Gastrocnemius medialis (tissue), 4 donors: ENCODE results near the gene POLN. TPM values are rescaled to one million over a fixed set of nuclear protein-coding genes. Genes with fewer than 3 reads are reported as not detected.
A peak's percentile ranks its signal among the peaks of the same experiment; 100 is the strongest.

Source experiments
- ATAC-seq, 2 donors: fragments of 150-250 bp; one replicate each; pipeline ENCODE4 v1.9.1; 2016
- DNase-seq, 2 donors: peaks; one replicate each; pipeline ENCODE4 v3.0.0-alpha.2; 2019
- H3K27ac ChIP-seq, 4 donors: fragments of 200-600 bp; sonication (generic); 1 replicate in 1 of 4; 2 replicates in 3 of 4; pipeline ENCODE4 v1.5.1; 2016 to 2018; ENCODE audit warnings: mild to moderate bottlenecking in 2 of 4, moderate library complexity in 1 of 4
- H3K27me3 ChIP-seq, 3 donors: fragments of 200-600 bp; sonication (generic) in 2 of 3; 1 replicate in 1 of 3; 2 replicates in 2 of 3; pipeline versions ENCODE4 v1.5.1 to v1.6.0; 2016 to 2019; ENCODE audit warnings: mild to moderate bottlenecking in 1 of 3, moderate library complexity in 1 of 3
- H3K36me3 ChIP-seq, 2 donors: fragments of 200-600 bp; sonication (generic) in 1 of 2; one replicate each; pipeline ENCODE4 v1.5.1; 2017 to 2018
- H3K4me1 ChIP-seq, 2 donors: fragments of 200-600 bp; sonication (generic) in 1 of 2; one replicate each; pipeline ENCODE4 v1.5.1; 2016 to 2017; ENCODE audit warnings: mild to moderate bottlenecking in 2 of 2
- H3K4me3 ChIP-seq, 4 donors: fragments of 200-600 bp; sonication (generic) in 3 of 4; 1 replicate in 1 of 4; 2 replicates in 3 of 4; pipeline ENCODE4 v1.5.1; 2016 to 2019; ENCODE audit warnings: mild to moderate bottlenecking in 2 of 4
- H3K9me3 ChIP-seq, 3 donors: fragments of 200-600 bp; sonication (generic) in 2 of 3; 1 replicate in 1 of 3; 2 replicates in 2 of 3; pipeline ENCODE4 v1.5.1; 2016 to 2019
- CTCF ChIP-seq, 5 experiments: fragments of 450-650 bp in 3 of 5; fragments of 200-600 bp in 2 of 5; sonication (generic) in 2 of 5; IDR thresholded peaks in 4 of 5; conservative IDR thresholded peaks in 1 of 5; 1 replicate in 4 of 5; 2 replicates in 1 of 5; pipeline ENCODE4 v1.5.1; 2016 to 2019; ENCODE audit warnings: antibody characterized with exemption in 5 of 5, mild to moderate bottlenecking in 3 of 5, moderate library complexity in 3 of 5
- POLR2A ChIP-seq, 2 donors: fragments of 450-650 bp; IDR thresholded peaks; one replicate each; pipeline ENCODE4 v1.6.1; 2017; ENCODE audit warnings: antibody characterized with exemption in 2 of 2, mild to moderate bottlenecking in 2 of 2, moderate library complexity in 2 of 2
- in situ Hi-C, 4 donors: fragments of 200-750 bp; cut with MboI; loops; one replicate each; pipeline versions ENCODE4 v1.15.0 to v1.8.0; 2017; ENCODE audit warnings: low sequenced_read_pairs in 4 of 4
- intact Hi-C: fragments of 100-400 bp; cut with DNase I; formaldehyde crosslinking; loops from one replicate; pipeline ENCODE4 v1.15.1; 2023; ENCODE audit warnings: low total_unique reads
- total RNA-seq, 4 donors: library from RNA; depleted of rRNA; stranded (reverse); fragments of >200 nt; gene quantifications; one replicate each; pipeline versions ENCODE4 v1.1.0 to v1.2.3, GENCODE V29; 2016

POLN gene
- total RNA-seq, 4 donors from 2014 or later = 0.71 to 2.0 (median 0.86) TPM; not detected in 1

- no peak for ATAC-seq
- in situ Hi-C loops = no loop called here
- DNase-seq = no peak
- intact Hi-C loops = no loop called here
- no peak for TF ChIP-seq POLR2A (IDR thresholded peaks at IDR 0.05)
- TF ChIP-seq CTCF (IDR thresholded peaks at IDR 0.05 in 4 of 5, conservative IDR thresholded peaks at IDR 0.05 in 1 of 5) = no peak
- Histone ChIP-seq H3K27ac (no peak overlapping the region), H3K9me3 (no peaks in the 10 kb centered on the region), H3K36me3 (no peaks in the 10 kb centered on the region), H3K27me3 (peaks cover under 1 to 20% (median 12%) of the 10 kb centered on the region in 3 donors), H3K4me3 (no peak overlapping the region), H3K4me1 (peaks cover 0 to 9% of the 10 kb centered on the region in 2 donors)
Observed at GRCh38 chr4:2047781-2048581, 193.9 kb downstream of the POLN start.

GRCh38 chr4:2047031-2047660 is 194.8 kb downstream of the POLN start:
- ATAC-seq (no peak), DNase-seq (no peak)
- Histone ChIP-seq H3K4me3 (no peak overlapping the region), H3K27ac (no peak overlapping the region), H3K9me3 (no peaks in the 10 kb centered on the region), H3K4me1 (peaks cover 0 to 9% of the 10 kb centered on the region in 2 donors), H3K36me3 (no peaks in the 10 kb centered on the region), H3K27me3 (peaks cover 7 to 27% (median 18%) of the 10 kb centered on the region in 3 donors)
- TF ChIP-seq POLR2A (IDR thresholded peaks at IDR 0.05) = no peak
- no peak for TF ChIP-seq CTCF (IDR thresholded peaks at IDR 0.05 in 4 of 5, conservative IDR thresholded peaks at IDR 0.05 in 1 of 5)
- in situ Hi-C loops (no loop called here), intact Hi-C loops (no loop called here)

- H3K27ac ChIP-seq = peak overlapping the region in 3 of 4 donors; percentile 47 to 64 (median 51)
- no peak overlapping the region for H3K4me3 ChIP-seq
- DNase-seq = no peak
- H3K4me1 ChIP-seq = peaks cover 0 to 10% of the 10 kb centered on the region in 2 donors
- in situ Hi-C loops (no loop called here), intact Hi-C loops (no loop called here)
- H3K9me3 ChIP-seq = no peaks in the 10 kb centered on the region
- no peak for TF ChIP-seq CTCF (IDR thresholded peaks at IDR 0.05 in 4 of 5, conservative IDR thresholded peaks at IDR 0.05 in 1 of 5)
- TF ChIP-seq POLR2A (IDR thresholded peaks at IDR 0.05) = no peak
- peaks cover 13 to 36% (median 25%) of the 10 kb centered on the region in 3 donors for H3K27me3 ChIP-seq
- ATAC-seq = peak in 1 of 2 donors; percentile 39
- H3K36me3 ChIP-seq = no peaks in the 10 kb centered on the region
Observed at GRCh38 chr4:2046031-2046961, 195.6 kb downstream of the POLN start.

GRCh38 chr4:2045518-2045951 is 196.4 kb downstream of the POLN start:
- H3K27me3 ChIP-seq = peaks cover 18 to 43% (median 33%) of the 10 kb centered on the region in 3 donors
- no peaks in the 10 kb centered on the region for H3K36me3 ChIP-seq
- in situ Hi-C loops = no loop called here
- H3K4me1 ChIP-seq = peaks cover 0 to 13% of the 10 kb centered on the region in 2 donors
- ATAC-seq (peak; percentile 69 to 87), DNase-seq (peak; percentile 26 to 64)
- intact Hi-C loops = loop anchor here (1.0 kb wide), 1 partner anchor 35 kb away; no protein-coding TSS in a partner anchor
- no peak overlapping the region for H3K4me3 ChIP-seq
- no peaks in the 10 kb centered on the region for H3K9me3 ChIP-seq
- H3K27ac ChIP-seq = peak overlapping the region in 3 of 4 donors; percentile 47 to 64 (median 51)
- TF ChIP-seq POLR2A (IDR thresholded peaks at IDR 0.05) = no peak
- no peak for TF ChIP-seq CTCF (IDR thresholded peaks at IDR 0.05 in 4 of 5, conservative IDR thresholded peaks at IDR 0.05 in 1 of 5)
